Endometrium (tissue), 2 donors: Measurements from ENCODE around the gene PCED1B.
A peak's percentile ranks its signal among the peaks of the same experiment; 100 is the strongest.
"Not testable (repeated sequence)": the region's sequence is repeated elsewhere in the genome, so short reads cannot be mapped to it uniquely, and the experiment has no call there.

Experiments
- FAIRE-seq: peaks from 2 replicates; lab custom pipeline; 2012; peaks lifted over from hg19 to GRCh38; lab: Jason Lieb, UNC
- donor health status: control.
- donor health status: control.

Gene PCED1B

GRCh38 chr12:47091009-47091408 is 11.6 kb downstream of the PCED1B start:
- peak; percentile 46 for FAIRE-seq

GRCh38 chr12:47094804-47095203 is 15.4 kb downstream of the PCED1B start:
- FAIRE-seq, result no peak

- FAIRE-seq, result no peak
These were observed 16.2 kb downstream of the PCED1B start for GRCh38 chr12:47095446-47096236.

DNA sequence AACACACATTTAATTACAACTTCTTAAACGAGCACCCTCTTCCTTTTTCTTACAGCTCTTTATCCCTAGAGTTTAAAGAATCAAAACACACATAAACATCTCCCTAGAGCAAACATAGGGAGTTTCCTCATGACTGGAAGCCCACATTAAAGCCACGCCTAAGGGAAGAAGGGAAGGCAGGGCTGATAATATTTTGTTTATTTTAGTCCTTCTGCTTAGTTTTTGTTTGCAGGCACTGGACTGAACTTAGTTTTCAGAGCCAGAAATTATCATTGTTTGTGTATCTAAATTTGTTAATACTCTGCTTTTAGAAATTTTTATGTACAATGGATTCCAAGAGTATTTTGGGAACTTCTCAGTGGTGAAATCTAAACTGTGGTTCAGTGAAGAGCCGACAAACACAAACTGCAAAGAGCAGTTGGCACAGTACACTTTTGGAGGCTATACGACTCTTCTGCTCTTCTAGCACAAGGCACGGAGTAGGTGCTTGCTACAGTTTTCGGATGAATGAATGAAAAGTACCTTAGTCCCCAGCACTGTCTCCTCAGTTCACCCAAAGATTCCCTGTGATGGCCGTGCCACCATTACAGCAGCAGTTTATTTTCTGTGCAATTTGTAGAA is 18.0 kb downstream of the PCED1B start:
- peak; percentile 92 for FAIRE-seq

DNA sequence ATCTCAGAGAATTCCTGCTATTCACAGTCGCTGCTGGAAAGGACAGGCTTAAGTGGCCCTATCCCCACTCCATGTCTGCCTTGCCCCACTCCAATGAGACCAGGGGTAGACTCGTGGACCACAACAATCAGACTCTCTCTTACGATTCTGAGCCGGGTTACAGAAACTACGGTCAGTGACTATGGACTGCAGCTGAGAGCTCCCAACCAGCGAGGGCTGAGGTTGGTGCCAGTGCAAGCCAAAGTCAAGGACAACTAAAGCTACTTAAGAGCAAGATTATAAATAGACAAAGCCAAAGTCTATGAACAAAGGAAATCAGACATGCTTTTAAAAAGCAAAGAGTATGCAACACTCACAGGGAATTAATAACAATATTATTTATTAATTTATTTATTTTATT is 18.7 kb downstream of the PCED1B start:
- no peak for FAIRE-seq

DNA sequence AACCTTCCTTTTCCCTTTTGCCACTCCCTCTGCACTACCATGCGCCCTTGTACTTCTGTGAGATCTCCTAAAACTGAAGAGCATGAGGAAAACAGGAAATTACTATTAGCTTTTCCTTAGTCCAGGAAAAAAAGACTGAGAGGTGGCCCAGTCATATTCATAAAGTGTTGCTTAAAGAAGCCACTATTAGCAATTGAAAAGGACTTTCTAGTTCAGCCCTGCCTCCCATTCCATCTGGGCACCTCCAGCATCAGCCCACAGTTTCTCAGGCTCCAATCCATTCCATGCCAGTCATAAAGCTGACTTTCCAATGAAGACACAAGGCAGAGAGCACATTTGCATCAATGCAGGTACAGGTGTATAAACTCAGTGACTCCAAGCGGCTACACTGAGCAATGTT is 20.2 kb downstream of the PCED1B start:
- no peak for FAIRE-seq

DNA sequence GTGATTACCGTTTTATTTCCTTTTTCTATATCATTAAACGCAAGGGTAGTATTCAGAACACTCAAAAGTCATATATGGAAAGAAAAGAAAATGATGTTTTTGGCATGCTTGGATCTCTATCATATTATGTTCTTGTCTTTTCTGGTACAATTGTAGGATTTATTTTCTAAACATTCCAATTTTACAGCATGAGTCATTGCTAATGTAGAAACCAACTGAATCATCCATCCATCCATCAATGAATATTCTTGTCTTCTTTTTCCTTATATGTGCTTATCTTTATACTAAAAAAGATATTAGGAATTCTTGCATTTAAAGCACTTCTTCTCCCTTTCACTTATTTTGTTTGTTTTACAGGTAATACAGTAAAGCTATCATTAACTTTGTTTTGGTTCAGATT is 20.7 kb downstream of the PCED1B start:
- FAIRE-seq, result no peak

DNA sequence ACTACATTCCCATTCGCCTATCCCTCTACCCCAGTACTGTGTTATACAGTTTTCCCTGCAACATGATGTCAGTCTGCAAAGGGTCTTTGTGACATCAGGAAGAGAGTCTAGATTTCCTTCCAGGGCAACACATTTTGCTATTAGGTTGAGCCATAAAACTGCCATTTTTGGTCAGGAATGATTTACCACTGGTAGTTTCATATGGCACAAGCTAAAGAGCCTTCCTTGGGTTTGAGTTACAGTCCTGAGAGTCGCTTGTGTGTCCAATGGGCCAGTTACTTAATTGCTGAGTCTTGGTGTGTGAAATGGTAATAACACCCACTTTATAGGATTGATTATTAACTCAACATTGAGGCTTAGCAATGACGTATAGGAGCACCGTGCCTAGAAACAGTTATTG is 23.0 kb downstream of the PCED1B start:
- no peak for FAIRE-seq

GRCh38 chr12:47102845-47103651 is 23.6 kb downstream of the PCED1B start:
- FAIRE-seq, result no peak

GRCh38 chr12:47105914-47106674 is 26.7 kb downstream of the PCED1B start:
- no peak for FAIRE-seq

DNA sequence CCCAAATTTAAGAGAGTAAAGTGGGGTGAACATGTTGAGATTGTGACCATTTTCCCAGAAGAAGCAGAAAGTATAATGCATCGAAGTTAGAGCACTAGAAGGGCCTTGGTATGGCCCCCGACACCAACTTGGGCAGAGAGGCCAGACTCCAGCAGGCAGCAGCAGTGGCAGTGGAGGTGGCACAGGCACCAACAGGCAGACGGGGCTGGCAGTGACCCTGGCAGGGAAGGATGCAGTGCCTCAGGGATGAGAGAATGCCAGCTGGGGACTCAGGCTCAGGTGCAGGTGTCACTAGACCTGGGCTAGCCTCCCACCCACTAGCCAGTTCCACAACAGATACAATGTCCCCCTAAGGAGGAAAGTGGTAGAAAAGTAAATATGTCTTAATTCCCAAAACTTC is 28.0 kb downstream of the PCED1B start:
- no peak for FAIRE-seq

DNA sequence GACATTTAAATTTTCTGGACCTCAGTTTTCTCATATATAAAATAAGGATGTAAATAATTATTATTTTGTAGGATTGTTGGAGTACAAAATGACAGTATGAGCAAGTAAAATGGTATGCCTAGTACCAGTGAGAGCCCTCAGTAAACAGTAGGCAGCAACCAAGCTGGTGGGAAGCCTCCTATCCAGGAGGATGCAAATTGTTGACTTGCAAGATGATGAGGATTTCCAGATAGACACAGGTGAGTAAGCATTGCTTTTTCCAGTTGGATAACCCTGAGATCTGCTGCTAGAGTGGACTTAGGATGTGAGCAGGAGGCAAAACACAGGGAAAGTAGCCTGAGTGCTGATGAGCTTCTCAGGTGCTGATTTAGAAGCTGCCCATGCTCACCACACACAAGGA is 28.5 kb downstream of the PCED1B start:
- no peak for FAIRE-seq

DNA sequence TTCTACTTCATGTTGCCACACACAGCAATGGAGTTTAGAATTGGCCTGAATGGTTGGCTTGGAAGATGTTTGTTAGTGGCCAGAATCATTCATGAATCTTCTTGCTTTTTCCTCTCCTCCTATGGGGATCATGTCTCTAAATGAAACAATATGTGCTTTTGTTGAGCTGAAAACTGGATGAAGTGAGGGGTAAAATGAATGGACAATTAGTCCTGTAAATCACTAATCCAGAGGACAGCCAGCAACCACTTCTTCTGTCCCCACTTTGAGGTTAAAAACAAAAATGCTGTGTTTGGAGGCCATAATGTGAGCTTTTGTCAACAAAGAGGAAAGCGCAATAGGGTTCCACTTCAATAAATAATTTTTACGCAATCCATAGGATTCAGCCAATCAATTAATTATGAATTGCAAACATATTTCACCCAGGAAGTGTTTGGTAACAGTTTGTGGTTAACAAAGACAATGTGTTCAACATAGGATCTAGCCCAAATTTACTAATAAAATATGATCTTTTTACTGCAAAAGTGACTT is 30.7 kb downstream of the PCED1B start:
- FAIRE-seq, result no peak

GRCh38 chr12:47110718-47111391 is 31.4 kb downstream of the PCED1B start:
- no peak for FAIRE-seq

GRCh38 chr12:47111392-47111778 is 32.0 kb downstream of the PCED1B start:
- FAIRE-seq, result no peak

DNA sequence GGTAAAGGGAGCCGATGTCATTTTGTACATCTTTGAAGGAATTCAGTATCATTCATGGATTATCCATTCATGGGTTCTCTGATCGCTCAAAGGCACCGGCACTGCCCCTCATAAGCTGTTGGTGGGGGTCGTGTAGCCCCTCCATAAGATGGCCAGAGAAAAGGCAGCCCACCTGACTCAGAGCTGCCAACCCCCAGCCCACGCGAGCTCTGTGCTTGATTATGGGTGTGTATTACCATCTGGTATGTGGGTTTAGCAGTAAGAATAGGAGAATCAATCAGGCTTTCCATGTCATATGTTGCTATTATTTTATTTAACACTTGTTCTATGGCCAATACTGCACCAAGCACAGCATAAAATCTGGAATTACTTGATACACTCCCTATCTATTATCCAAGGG is 32.4 kb downstream of the PCED1B start:
- no peak for FAIRE-seq

GRCh38 chr12:47112679-47113078 is 33.3 kb downstream of the PCED1B start:
- FAIRE-seq, result no peak

- no peak for FAIRE-seq
These were observed 35.1 kb downstream of the PCED1B start for GRCh38 chr12:47114481-47114892.

GRCh38 chr12:47117305-47117704 is 37.9 kb downstream of the PCED1B start:
- FAIRE-seq, result not testable (repeated sequence)

DNA sequence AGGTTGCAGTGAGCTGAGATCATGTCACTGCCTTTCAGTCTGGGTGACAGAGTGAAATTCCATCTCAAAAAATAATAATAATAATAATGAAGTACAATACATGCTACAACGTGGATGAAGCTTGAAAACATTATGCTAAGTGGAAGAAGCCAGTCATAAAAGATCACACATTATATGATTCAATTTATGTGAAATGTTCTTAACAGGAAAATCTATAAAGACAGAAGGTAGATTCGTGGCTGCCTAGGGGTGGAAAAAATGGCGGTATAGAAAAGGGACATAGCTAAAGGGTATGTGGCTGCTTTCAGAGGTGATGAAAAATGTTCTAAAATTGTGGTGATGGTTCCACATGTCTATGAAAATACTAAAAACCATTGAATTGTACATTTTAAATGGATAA is 41.3 kb downstream of the PCED1B start:
- no peak for FAIRE-seq

- no peak for FAIRE-seq
These were observed 41.7 kb downstream of the PCED1B start for GRCh38 chr12:47121146-47121545.
